ENCODE measurements around the gene HSPB1.

GRCh38 chr7:76254781-76255180 is 47.7 kb upstream of the HSPB1 start:
- TF ChIP-seq REPIN1 (tag by site-specific recombination; IDR thresholded peaks at IDR 0.05; ENCODE audit: low read depth) (no peak), GLI2 (tag by site-specific recombination; IDR thresholded peaks at IDR 0.05; ENCODE audit: borderline replicate concordance, low read depth) (no peak), CTCF (tag by site-specific recombination; IDR thresholded peaks at IDR 0.05) (no peak), ZNF350 (tag by site-specific recombination; IDR thresholded peaks at IDR 0.05) (no peak), ZNF121 (tag by site-specific recombination; IDR thresholded peaks at IDR 0.05) (no peak), ZSCAN30 (tag by site-specific recombination; IDR thresholded peaks at IDR 0.05) (no peak), ZBTB8A (tag by site-specific recombination; IDR thresholded peaks at IDR 0.05) (no peak), ZBTB44 (tag by site-specific recombination; IDR thresholded peaks at IDR 0.05) (no peak)
